Measurements from ENCODE around the gene BTN1A1. TPM values are rescaled to one million over a fixed set of nuclear protein-coding genes. Genes with fewer than 3 reads are reported as not detected.

BTN1A1 gene
- total and polyA plus RNA-seq, 9 of the 15 experiments (the other 6 are each of a cell fraction or from before 2014, with no cell fraction given): 0.01 to 0.15 (median 0.06) TPM; not detected in 4

GRCh38 chr6:26532699-26533531, 32.8 kb downstream of the BTN1A1 start (continued):
- TF ChIP-seq ZBTB11 (CRISPR knock-in tag; IDR thresholded peaks at IDR 0.05): peak in 1 of 3 experiments; percentile 66; a peak in 1 of 6 replicates
- no peak for TF ChIP-seq ZBTB26 (CRISPR knock-in tag; IDR thresholded peaks at IDR 0.05)
- no peak for TF ChIP-seq U2AF2 (optimal IDR thresholded peaks at IDR 0.05; ENCODE audit: low read depth, low read length)
- TF ChIP-seq NR4A1 (CRISPR knock-in tag; IDR thresholded peaks at IDR 0.05): no peak
- no peak for TF ChIP-seq NR4A1 (tag; IDR thresholded peaks at IDR 0.05)
- TF ChIP-seq RCOR1 (IDR thresholded peaks at IDR 0.05; ENCODE audit: borderline replicate concordance in 1 of 2, low read depth in 2 of 2, low read length in 2 of 2): peak; percentile 12 to 72; a peak in 3 of 4 replicates
- TF ChIP-seq HMG20B (CRISPR knock-in tag; IDR thresholded peaks at IDR 0.05): no peak
- no peak for TF ChIP-seq SAFB (IDR thresholded peaks at IDR 0.05; ENCODE audit: borderline replicate concordance, low read depth, low read length)
- peak; percentile 55; the same call in 1 of the 2 replicates for TF ChIP-seq ZFX (CRISPR knock-in tag; IDR thresholded peaks at IDR 0.05)
- TF ChIP-seq RBM14 (IDR thresholded peaks at IDR 0.05; ENCODE audit: borderline replicate concordance, insufficient read depth, low read depth, low read length): no peak
- peak in 1 of 2 experiments; percentile 89; a peak in 2 of 4 replicates for TF ChIP-seq CSDE1 (IDR thresholded peaks at IDR 0.05)
- no peak for TF ChIP-seq PTTG1 (tag; IDR thresholded peaks at IDR 0.05; ENCODE audit: low read depth)
- 0 out of 2 replicates have a peak, but pooled peaks have one; percentile 25 for TF ChIP-seq SMARCA5 (IDR thresholded peaks at IDR 0.05)
- TF ChIP-seq SAFB2 (IDR thresholded peaks at IDR 0.05; ENCODE audit: borderline replicate concordance, low read depth, low read length, severe bottlenecking): no peak
- TF ChIP-seq ARID3B (CRISPR knock-in tag; IDR thresholded peaks at IDR 0.05; ENCODE audit: borderline replicate concordance): no peak
- TF ChIP-seq ZNF274 (IDR thresholded peaks at IDR 0.05; ENCODE audit: borderline replicate concordance, low read depth, low read length): peak; percentile 55; the same call in 1 of the 2 replicates
- no peak for TF ChIP-seq SNRNP70 (optimal IDR thresholded peaks at IDR 0.05; ENCODE audit: low read depth, low read length)
- peak in 1 of 2 experiments; percentile 60; a peak in 1 of 4 replicates for TF ChIP-seq NONO (IDR thresholded peaks at IDR 0.05; ENCODE audit: low read depth in 2 of 2, low read length in 1 of 2)
- TF ChIP-seq TRIM24 (IDR thresholded peaks at IDR 0.05): peak in 1 of 2 experiments; percentile 63; a peak in 1 of 4 replicates
- TF ChIP-seq EZH2 (IDR thresholded peaks at IDR 0.05; ENCODE audit: borderline replicate concordance, low read depth, low read length): no peak
- no peak for TF ChIP-seq BRCA1 (IDR thresholded peaks at IDR 0.05)
- TF ChIP-seq BRCA1 (CRISPR knock-in tag; IDR thresholded peaks at IDR 0.05): no peak
